ENCODE measurements around the gene TMEM161A.
A peak's percentile ranks its signal among the peaks of the same experiment; 100 is the strongest.
"Not testable (repeated sequence)": the region's sequence is repeated elsewhere in the genome, so short reads cannot be mapped to it uniquely, and the experiment has no call there.

TMEM161A gene

DNA sequence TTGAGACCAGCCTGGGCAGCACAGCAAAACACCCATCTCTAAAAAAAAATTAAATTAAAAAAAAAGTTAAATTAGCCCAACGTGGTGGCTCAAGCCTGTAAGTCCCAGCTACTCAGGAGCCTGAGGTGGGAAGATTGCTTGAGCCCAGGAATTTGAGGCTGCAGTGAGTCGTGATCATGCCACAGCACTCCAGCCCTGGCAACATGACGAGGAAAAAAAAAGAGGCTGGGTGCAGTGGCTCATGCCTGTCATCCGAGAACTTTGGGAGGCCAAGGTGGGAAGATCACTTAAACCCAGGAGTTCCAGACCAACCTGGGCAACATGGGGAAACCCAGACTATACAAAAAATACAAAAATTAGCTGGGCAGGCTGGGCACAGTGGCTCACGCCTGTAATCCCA is 2.2 kb upstream of the TMEM161A start:
- no peak overlapping the region for H4K8ac ChIP-seq (ENCODE audit: low read depth, low read length)
- no peaks in the 10 kb centered on the region for H3K9me3 ChIP-seq (ENCODE audit: insufficient read depth, low read depth, low read length)
- no peak overlapping the region for H2BK12ac ChIP-seq (ENCODE audit: low read length)
- no peak overlapping the region for H3K9ac ChIP-seq (ENCODE audit: low read length)
- no peak overlapping the region for H3K18ac ChIP-seq (ENCODE audit: low read length)
- no peaks in the 10 kb centered on the region for H3K36me3 ChIP-seq (ENCODE audit: control insufficient read depth in 1 of 2, insufficient read depth in 2 of 2, low read length in 2 of 2)
- H3K79me2 ChIP-seq (ENCODE audit: control insufficient read depth, insufficient read depth, low read length, poor library complexity): peaks cover 5% of the 10 kb centered on the region
- H3K4ac ChIP-seq (ENCODE audit: low read depth, low read length): no peak overlapping the region
- H2AFZ ChIP-seq (ENCODE audit: insufficient read depth, low read length, poor library complexity): no peak overlapping the region
- H3K79me1 ChIP-seq (ENCODE audit: low read length): peaks cover 4% of the 10 kb centered on the region
- H3K4me1 ChIP-seq (ENCODE audit: control insufficient read depth in 1 of 2, insufficient read depth in 2 of 2, low read length in 2 of 2): peaks cover 3 to 6% of the 10 kb centered on the region in 2 experiments
- no peak overlapping the region for H3K27ac ChIP-seq (ENCODE audit: low read depth, low read length)
- H2BK5ac ChIP-seq (ENCODE audit: low read depth, low read length, poor library complexity): no peak overlapping the region
- WGBS (ENCODE audit: extremely low coverage, insufficient coverage, insufficient read length): no CpG with 5 or more reads among the region's 5 CpGs
- no peak overlapping the region for H3K4me3 ChIP-seq (ENCODE audit: low read depth, low read length)
- no peak overlapping the region for H3K23ac ChIP-seq (ENCODE audit: low read length)
- no peak overlapping the region for H4K12ac ChIP-seq (ENCODE audit: low read depth, low read length)
- no peak overlapping the region for H2AK5ac ChIP-seq (ENCODE audit: low read length)
- H2BK120ac ChIP-seq (ENCODE audit: insufficient read depth, low read length, poor library complexity): no peak overlapping the region
- H3K4me2 ChIP-seq (ENCODE audit: low read length): no peak overlapping the region
- H3K27me3 ChIP-seq (ENCODE audit: insufficient read depth, low read length): no peaks in the 10 kb centered on the region
- no peak overlapping the region for H3K14ac ChIP-seq (ENCODE audit: low read length)
- no peak overlapping the region for H4K91ac ChIP-seq (ENCODE audit: low read depth, low read length)
- no peak for DNase-seq

DNA sequence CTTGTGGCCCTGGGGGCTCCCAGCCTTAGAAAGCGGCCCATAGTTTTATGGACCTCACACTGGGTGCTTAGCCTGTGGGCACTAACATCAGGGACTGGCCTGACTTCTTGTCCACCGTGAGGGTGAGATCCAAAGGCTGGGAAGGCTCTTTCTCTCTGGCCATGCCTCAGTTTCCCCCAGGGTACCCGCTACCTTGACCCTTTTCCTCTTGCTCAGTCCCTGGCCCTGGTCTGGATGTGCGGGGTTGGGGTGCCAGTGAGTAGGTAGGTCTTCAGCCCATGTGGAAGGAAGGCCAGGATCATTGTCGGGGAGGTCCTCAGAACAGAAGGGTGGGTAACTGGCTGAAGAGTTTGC is 1.6 kb upstream of the TMEM161A start:
- Histone ChIP-seq H4K91ac (ENCODE audit: low read depth, low read length) (no peak overlapping the region), H3K18ac (ENCODE audit: low read length) (no peak overlapping the region), H3K27me3 (ENCODE audit: insufficient read depth, low read length) (no peaks in the 10 kb centered on the region), H3K4me1 (ENCODE audit: control insufficient read depth in 1 of 2, insufficient read depth in 2 of 2, low read length in 2 of 2) (peaks cover 4 to 6% of the 10 kb centered on the region in 2 experiments), H3K14ac (ENCODE audit: low read length) (no peak overlapping the region), H4K12ac (ENCODE audit: low read depth, low read length) (no peak overlapping the region), H2BK12ac (ENCODE audit: low read length) (no peak overlapping the region), H2BK120ac (ENCODE audit: insufficient read depth, low read length, poor library complexity) (no peak overlapping the region), H3K36me3 (ENCODE audit: control insufficient read depth in 1 of 2, insufficient read depth in 2 of 2, low read length in 2 of 2) (no peaks in the 10 kb centered on the region), H3K9ac (ENCODE audit: low read length) (no peak overlapping the region), H3K79me1 (ENCODE audit: low read length) (peaks cover 4% of the 10 kb centered on the region), H3K23ac (ENCODE audit: low read length) (no peak overlapping the region), H2AFZ (ENCODE audit: insufficient read depth, low read length, poor library complexity) (no peak overlapping the region), H3K27ac (ENCODE audit: low read depth, low read length) (no peak overlapping the region), H3K4me3 (ENCODE audit: low read depth, low read length) (no peak overlapping the region), H2BK5ac (ENCODE audit: low read depth, low read length, poor library complexity) (no peak overlapping the region), H4K8ac (ENCODE audit: low read depth, low read length) (no peak overlapping the region), H3K4ac (ENCODE audit: low read depth, low read length) (no peak overlapping the region), H3K4me2 (ENCODE audit: low read length) (no peak overlapping the region), H2AK5ac (ENCODE audit: low read length) (no peak overlapping the region), H3K79me2 (ENCODE audit: control insufficient read depth, insufficient read depth, low read length, poor library complexity) (peaks cover 5% of the 10 kb centered on the region), H3K9me3 (ENCODE audit: insufficient read depth, low read depth, low read length) (no peaks in the 10 kb centered on the region)
- no peak for DNase-seq
- WGBS (ENCODE audit: extremely low coverage, insufficient coverage, insufficient read length): no CpG with 5 or more reads among the region's 5 CpGs

- Histone ChIP-seq H3K27me3 (ENCODE audit: insufficient read depth, low read length) (no peaks in the 10 kb centered on the region), H4K91ac (ENCODE audit: low read depth, low read length) (peak overlapping the region; percentile 53), H2AFZ (ENCODE audit: insufficient read depth, low read length, poor library complexity) (peak overlapping the region; percentile 73), H3K14ac (ENCODE audit: low read length) (peak overlapping the region; percentile 93), H3K4me2 (ENCODE audit: low read length) (peak overlapping the region; percentile 94), H3K9me3 (ENCODE audit: insufficient read depth, low read depth, low read length) (peaks cover 5% of the 10 kb centered on the region), H3K79me1 (ENCODE audit: low read length) (peaks cover 4% of the 10 kb centered on the region), H3K18ac (ENCODE audit: low read length) (peak overlapping the region; percentile 89), H2AK5ac (ENCODE audit: low read length) (peak overlapping the region; percentile 41), H3K4me1 (ENCODE audit: control insufficient read depth in 1 of 2, insufficient read depth in 2 of 2, low read length in 2 of 2) (peaks cover 5 to 6% of the 10 kb centered on the region in 2 experiments), H2BK120ac (ENCODE audit: insufficient read depth, low read length, poor library complexity) (peak overlapping the region; percentile 64), H3K79me2 (ENCODE audit: control insufficient read depth, insufficient read depth, low read length, poor library complexity) (peaks cover 5% of the 10 kb centered on the region), H2BK12ac (ENCODE audit: low read length) (no peak overlapping the region), H3K23ac (ENCODE audit: low read length) (no peak overlapping the region), H3K4ac (ENCODE audit: low read depth, low read length) (peak overlapping the region; percentile 69), H2BK5ac (ENCODE audit: low read depth, low read length, poor library complexity) (peak overlapping the region; percentile 31), H4K12ac (ENCODE audit: low read depth, low read length) (peak overlapping the region; percentile 95), H3K9ac (ENCODE audit: low read length) (peak overlapping the region; percentile 80), H3K36me3 (ENCODE audit: control insufficient read depth in 1 of 2, insufficient read depth in 2 of 2, low read length in 2 of 2) (no peaks in the 10 kb centered on the region), H3K27ac (ENCODE audit: low read depth, low read length) (no peak overlapping the region), H3K4me3 (ENCODE audit: low read depth, low read length) (peak overlapping the region; percentile 78), H4K8ac (ENCODE audit: low read depth, low read length) (peak overlapping the region; percentile 91)
- no peak for DNase-seq
- WGBS (ENCODE audit: extremely low coverage, insufficient coverage, insufficient read length): no CpG with 5 or more reads among the region's 25 CpGs
Observed at GRCh38 chr19:19137556-19138108, 646 bp downstream of the TMEM161A start.

DNA sequence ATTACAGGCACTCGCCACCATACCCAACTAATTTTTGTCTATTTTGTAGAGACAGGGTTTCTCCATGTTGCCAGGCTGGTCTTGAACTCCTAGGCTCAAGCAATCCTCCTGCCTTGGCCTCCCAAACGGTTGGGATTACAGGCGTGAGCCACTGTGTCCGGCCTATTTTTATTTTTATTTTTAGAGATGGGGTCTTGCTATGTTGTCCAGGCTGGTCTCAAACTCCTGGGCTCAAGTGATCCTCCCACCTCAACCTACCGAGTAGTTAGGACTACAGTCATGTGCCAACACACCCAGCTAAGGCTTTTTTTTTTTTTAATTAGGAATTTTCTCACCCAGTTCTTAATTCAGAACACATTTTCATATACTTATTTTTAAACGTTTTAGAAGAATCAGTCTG is 2.6 kb downstream of the TMEM161A start:
- not testable (repeated sequence) for H3K27me3 ChIP-seq (ENCODE audit: insufficient read depth, low read length); H2AK5ac ChIP-seq (ENCODE audit: low read length); DNase-seq; H3K14ac ChIP-seq (ENCODE audit: low read length); H3K4me1 ChIP-seq (ENCODE audit: control insufficient read depth in 1 of 2, insufficient read depth in 2 of 2, low read length in 2 of 2); H2BK5ac ChIP-seq (ENCODE audit: low read depth, low read length, poor library complexity); H4K91ac ChIP-seq (ENCODE audit: low read depth, low read length); H3K36me3 ChIP-seq (ENCODE audit: control insufficient read depth in 1 of 2, insufficient read depth in 2 of 2, low read length in 2 of 2); H3K9ac ChIP-seq (ENCODE audit: low read length); H4K12ac ChIP-seq (ENCODE audit: low read depth, low read length); H3K4me3 ChIP-seq (ENCODE audit: low read depth, low read length); H2BK120ac ChIP-seq (ENCODE audit: insufficient read depth, low read length, poor library complexity); H3K4me2 ChIP-seq (ENCODE audit: low read length); H3K79me1 ChIP-seq (ENCODE audit: low read length); H3K79me2 ChIP-seq (ENCODE audit: control insufficient read depth, insufficient read depth, low read length, poor library complexity); H3K4ac ChIP-seq (ENCODE audit: low read depth, low read length); H3K23ac ChIP-seq (ENCODE audit: low read length); H4K8ac ChIP-seq (ENCODE audit: low read depth, low read length); H3K27ac ChIP-seq (ENCODE audit: low read depth, low read length); H2BK12ac ChIP-seq (ENCODE audit: low read length); H3K18ac ChIP-seq (ENCODE audit: low read length); H2AFZ ChIP-seq (ENCODE audit: insufficient read depth, low read length, poor library complexity)
- WGBS (ENCODE audit: extremely low coverage, insufficient coverage, insufficient read length): no CpG with 5 or more reads among the region's 6 CpGs
- peaks cover 13% of the 10 kb centered on the region for H3K9me3 ChIP-seq (ENCODE audit: insufficient read depth, low read depth, low read length)
